K562 (cell line): ENCODE results near the gene ZNF691. TPM values are rescaled to one million over a fixed set of nuclear protein-coding genes. Genes with fewer than 3 reads are reported as not detected.

ENCODE experiments used
- ATAC-seq: fragments of 200-7000 bp; cut with Tn5 transposase; 3 replicates; pipeline ENCODE4 v1.9.1; 2020; ENCODE audit warnings: moderate library complexity
- BruUV-seq: library from RNA; stranded (reverse); fragments of 400-500 nt; replicated peaks from 2 replicates; lab custom pipeline; 2021; lab: Mats Ljungman, UMichigan
- CTCF ChIA-PET: fragments of 300-600 bp; formaldehyde crosslinking; extraction: SDS; loops from one replicate; lab custom pipeline; 2021; ENCODE audit warnings: low intra/inter-chr PET ratio; lab: Yijun Ruan, JAX
- POLR2A ChIA-PET: fragments of 300-600, 350-650 bp; sonication (Branson Sonifier 250); formaldehyde crosslinking; extraction: SDS; loops from one replicate; lab custom pipeline; 2021; ENCODE audit warnings: antibody characterized with exemption, inconsistent platforms; lab: Yijun Ruan, JAX
- DNase-seq, 4 experiments: peaks; one replicate each; pipeline versions ENCODE4 v3.0.0 to v3.0.0-alpha.2; 2011 to 2018; ENCODE audit warnings: low spot score in 3 of 4, mixed read lengths in 3 of 4; ENCODE audit errors: extremely low read depth in 1 of 4
- FAIRE-seq: peaks from 2 replicates; lab custom pipeline; 2011; peaks lifted over from hg19 to GRCh38; lab: Jason Lieb, UNC
- H2AFZ ChIP-seq: 2 replicates; pipeline ENCODE4 v1.6.0; 2011; ENCODE audit warnings: low read depth, low read length, control low read depth, inconsistent platforms
- H3K27ac ChIP-seq: fragments of 200-600 bp; 3 replicates; pipeline ENCODE4 v1.8.0; 2011; ENCODE audit warnings: low read depth, mild to moderate bottlenecking, control low read depth, inconsistent platforms, low read length, moderate library complexity, mixed read lengths; ENCODE audit errors: extremely low read depth
- H3K27me3 ChIP-seq, 2 experiments: fragments of 300-600 bp in 1 of 2; 2 replicates in 1 of 2; 3 replicates in 1 of 2; pipeline versions ENCODE4 v1.6.0 to v1.8.0; 2011; ENCODE audit warnings: inconsistent platforms in 2 of 2, low read length in 2 of 2, mild to moderate bottlenecking in 1 of 2, mixed read lengths in 1 of 2, moderate library complexity in 1 of 2; ENCODE audit not compliant: control insufficient read depth in 2 of 2, insufficient read depth in 2 of 2
- H3K36me3 ChIP-seq: fragments of 300-600 bp; 3 replicates; pipeline ENCODE4 v1.8.0; 2011; ENCODE audit warnings: mild to moderate bottlenecking, low read length, inconsistent platforms; ENCODE audit not compliant: control insufficient read depth, insufficient read depth
- H3K4me1 ChIP-seq, 2 experiments: fragments of 200-600 bp in 1 of 2; replicated peaks in 1 of 2; 2 replicates in 1 of 2; 3 replicates in 1 of 2; pipeline versions ENCODE4 v1.5.1 to v1.8.0; 2011; ENCODE audit warnings: inconsistent platforms in 2 of 2, low read length in 2 of 2, mild to moderate bottlenecking in 1 of 2, mixed read lengths in 1 of 2, moderate library complexity in 1 of 2; ENCODE audit not compliant: control insufficient read depth in 2 of 2, insufficient read depth in 2 of 2
- H3K4me2 ChIP-seq: 2 replicates; pipeline ENCODE4 v1.6.1; 2011; ENCODE audit warnings: low read length, control low read depth, inconsistent platforms, mixed read lengths; ENCODE audit not compliant: insufficient read depth
- H3K4me3 ChIP-seq: fragments of 200-600 bp; sonication (generic), shearing (Covaris generic); 2 replicates; pipeline ENCODE4 v1.5.1; 2016; ENCODE audit warnings: control low read depth, inconsistent platforms
- H3K79me2 ChIP-seq: fragments of 200-600 bp; 3 replicates; pipeline ENCODE4 v1.8.0; 2011; ENCODE audit warnings: low read length, inconsistent platforms; ENCODE audit not compliant: control insufficient read depth, insufficient read depth
- H3K9ac ChIP-seq, 2 experiments: 2 replicates each; pipeline versions ENCODE4 v1.6.0 to v1.6.1; 2011; ENCODE audit warnings: low read depth in 2 of 2, low read length in 2 of 2, control low read depth in 1 of 2, inconsistent platforms in 1 of 2, mild to moderate bottlenecking in 1 of 2, mixed read lengths in 1 of 2; ENCODE audit not compliant: insufficient read depth in 1 of 2
- H3K9me1 ChIP-seq: one replicate; pipeline ENCODE4 v1.6.0; 2011; ENCODE audit warnings: inconsistent platforms, mild to moderate bottlenecking, low read length, moderate library complexity; ENCODE audit not compliant: control insufficient read depth, insufficient read depth
- H3K9me3 ChIP-seq: replicated peaks from 2 replicates; pipeline ENCODE4 v1.5.1; 2011; ENCODE audit warnings: low read depth, low read length, inconsistent platforms; ENCODE audit not compliant: control insufficient read depth, insufficient read depth
- H4K20me1 ChIP-seq: replicated peaks from 2 replicates; pipeline ENCODE4 v1.6.1; 2011; ENCODE audit warnings: low read length, inconsistent platforms, mixed read lengths; ENCODE audit not compliant: control insufficient read depth, insufficient read depth
- BCL6 ChIP-seq: fragments of 250-450 bp; sonication (Bioruptor Pico); IDR thresholded peaks from 2 replicates; pipeline ENCODE4 v1.4.0; 2020
- CTBP1 ChIP-seq: fragments of 450-650 bp; IDR thresholded peaks from 2 replicates; pipeline ENCODE4 v1.6.1; 2016; ENCODE audit warnings: borderline replicate concordance
- KLF1 ChIP-seq: fragments of 450-650 bp; IDR thresholded peaks from 2 replicates; pipeline ENCODE4 v1.6.1; 2016; ENCODE audit warnings: missing genetic modification characterization, missing compliant biosample characterization
- MAFF ChIP-seq: IDR thresholded peaks from 2 replicates; pipeline ENCODE4 v1.6.1; 2012; ENCODE audit warnings: low read length, improper control_type of control experiment
- MXI1 ChIP-seq: IDR thresholded peaks from 2 replicates; pipeline ENCODE4 v1.6.1; 2011; ENCODE audit warnings: low read depth, mild to moderate bottlenecking, improper control_type of control experiment, low read length
- SP1 ChIP-seq: sonication (generic); formaldehyde crosslinking; IDR thresholded peaks from 2 replicates; pipeline ENCODE4 v1.8.1; 2022; ENCODE audit warnings: mild to moderate bottlenecking, missing genetic modification reagents
- THRAP3 ChIP-seq: fragments of 450-650 bp; IDR thresholded peaks from 2 replicates; pipeline ENCODE4 v1.6.1; 2016; ENCODE audit warnings: mild to moderate bottlenecking, inconsistent platforms, borderline replicate concordance
- WGBS: fragments of 100-300 bp; shearing (Covaris generic); methylation state at CpG from one replicate; pipeline ENCODE4 v1.1.6; 2016; ENCODE audit warnings: low coverage, mixed read lengths; ENCODE audit not compliant: insufficient coverage; ENCODE audit errors: missing lambda C conversion rate; 5-methylcytosine and 5-hydroxymethylcytosine counted together
- in situ Hi-C: fragments of 300-500 bp; cut with MboI; formaldehyde crosslinking; loops from 4 replicates; pipeline ENCODE4 v1.15.0; 2018; ENCODE audit warnings: inconsistent platforms, mixed read lengths
- intact Hi-C: fragments of 100-400 bp; cut with micrococcal nuclease; formaldehyde crosslinking; loops from 2 replicates; pipeline ENCODE4 v1.14.2; 2022
- polyA plus RNA-seq, 8 experiments: library from polyadenylated mRNA; depleted of rRNA in 4 of 8; stranded (reverse) in 5 of 8; unstranded in 3 of 8; fragments of >200 nt; fragmentation: Nextera tagmentation in 2 of 8; fragmentation: Illumina TruSeq in 1 of 8; extraction: Ambion mirVana in 2 of 8; extraction: Trizol in 1 of 8; gene quantifications; 2 replicates each; pipeline versions ENCODE4 v1.2.1 to v1.2.3, GENCODE V29; 2011 to 2014; ENCODE audit warnings: inconsistent platforms in 1 of 8, missing spikeins in 1 of 8
- total RNA-seq, 7 experiments: library from RNA; depleted of rRNA in 6 of 7; stranded (reverse); fragments of >200 nt in 6 of 7; fragmentation: Illumina TruSeq in 2 of 7; extraction: Trizol in 2 of 7; gene quantifications; 2 replicates each; pipeline versions ENCODE4 v1.2.1 to v1.2.3, GENCODE V29; 2011 to 2021; ENCODE audit warnings: low replicate concordance in 1 of 7
- TF ChIP-seq, protein P1 (sequence below): fragments of 250-450 bp; sonication (Bioruptor Pico); IDR thresholded peaks from 2 replicates; pipeline ENCODE4 v1.5.0; 2020; ENCODE audit warnings: mild to moderate bottlenecking
- TF ChIP-seq, protein P2 (sequence below): fragments of 250-450 bp; sonication (Bioruptor Pico); IDR thresholded peaks from 2 replicates; pipeline ENCODE4 v1.8.0; 2021; ENCODE audit warnings: moderate library complexity, mild to moderate bottlenecking, inconsistent platforms
- TF ChIP-seq, protein P3 (sequence below): fragments of 450-650 bp; formaldehyde crosslinking; IDR thresholded peaks from 2 replicates; pipeline ENCODE4 v1.4.0; 2020; ENCODE audit warnings: mild to moderate bottlenecking, moderate library complexity
- TF ChIP-seq, protein P4 (sequence below): fragments of 450-650 bp; IDR thresholded peaks from one replicate; pipeline ENCODE4 v1.6.1; 2018; ENCODE audit warnings: mild to moderate bottlenecking, moderate library complexity; ENCODE audit not compliant: partially characterized antibody
- TF ChIP-seq, protein P5 (sequence below): fragments of 250-450 bp; sonication (Bioruptor Pico); IDR thresholded peaks from 2 replicates; pipeline ENCODE4 v1.8.0; 2021; ENCODE audit warnings: mild to moderate bottlenecking, moderate library complexity
- TF ChIP-seq, protein P6 (sequence below): sonication (generic); formaldehyde crosslinking; IDR thresholded peaks from 2 replicates; pipeline ENCODE4 v1.8.0; 2022; ENCODE audit warnings: missing genetic modification reagents, mild to moderate bottlenecking, borderline replicate concordance

The ZNF691 gene
- total and polyA plus RNA-seq, 9 of the 15 experiments (the other 6 are each of a cell fraction or from before 2014, with no cell fraction given), result 10.7 to 30.4 (median 14.8) TPM

DNA sequence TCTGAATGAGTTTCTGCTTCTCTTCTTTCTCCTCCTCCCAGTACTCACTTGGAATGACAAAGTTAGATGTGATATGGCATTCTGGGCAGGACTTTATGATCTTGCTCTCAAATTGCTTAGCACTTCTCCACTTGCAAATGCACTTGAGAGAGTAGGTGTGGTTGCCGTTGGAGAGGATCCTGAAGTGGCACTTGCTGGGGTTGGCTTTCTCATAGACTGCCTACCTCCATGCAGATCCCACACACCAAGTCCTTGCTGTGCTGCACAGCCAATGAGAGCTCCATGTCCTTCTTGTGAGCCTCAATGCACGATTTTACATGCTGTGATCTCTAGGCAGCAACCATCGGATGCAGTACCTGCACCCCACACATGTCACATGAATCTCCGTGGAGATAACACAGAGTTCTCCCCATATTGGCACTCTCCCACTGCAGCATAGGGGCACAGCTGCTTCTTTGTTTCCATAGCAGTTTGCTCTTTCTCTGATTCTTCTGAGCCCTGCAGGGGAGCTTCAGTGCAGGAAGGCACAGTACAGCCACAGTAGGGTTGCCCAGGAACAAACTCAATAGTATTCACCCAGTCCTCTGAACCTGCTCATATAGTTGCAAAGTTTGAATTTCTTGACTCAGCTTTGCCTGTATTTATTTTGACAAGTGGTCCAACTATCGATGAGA lies 45.2 kb downstream of the ZNF691 start:
- Histone ChIP-seq H3K36me3 (no peaks in the 10 kb centered on the region), H3K9ac (no peak overlapping the region), H3K79me2 (no peaks in the 10 kb centered on the region), H3K4me1 (peaks cover 0 to 19% of the 10 kb centered on the region in 2 experiments; a peak in 3 of 5 replicates), H3K9me1 (no peaks in the 10 kb centered on the region), H3K4me3 (no peak overlapping the region), H3K27ac (no peak overlapping the region), H3K4me2 (no peak overlapping the region), H3K9me3 (no peaks in the 10 kb centered on the region), H2AFZ (no peak overlapping the region; the same call in 1 of the 2 replicates), H4K20me1 (no peaks in the 10 kb centered on the region), H3K27me3 (peaks cover 0 to 6% of the 10 kb centered on the region in 2 experiments; a peak in 1 of 5 replicates)
- DNase-seq (no peak), ATAC-seq (peak; percentile 18; the same call in 2 of the 3 replicates), FAIRE-seq (no peak)
- in situ Hi-C loops, result no loop called here
- no TSS peak for BruUV-seq
- TF ChIP-seq, protein P1, sequence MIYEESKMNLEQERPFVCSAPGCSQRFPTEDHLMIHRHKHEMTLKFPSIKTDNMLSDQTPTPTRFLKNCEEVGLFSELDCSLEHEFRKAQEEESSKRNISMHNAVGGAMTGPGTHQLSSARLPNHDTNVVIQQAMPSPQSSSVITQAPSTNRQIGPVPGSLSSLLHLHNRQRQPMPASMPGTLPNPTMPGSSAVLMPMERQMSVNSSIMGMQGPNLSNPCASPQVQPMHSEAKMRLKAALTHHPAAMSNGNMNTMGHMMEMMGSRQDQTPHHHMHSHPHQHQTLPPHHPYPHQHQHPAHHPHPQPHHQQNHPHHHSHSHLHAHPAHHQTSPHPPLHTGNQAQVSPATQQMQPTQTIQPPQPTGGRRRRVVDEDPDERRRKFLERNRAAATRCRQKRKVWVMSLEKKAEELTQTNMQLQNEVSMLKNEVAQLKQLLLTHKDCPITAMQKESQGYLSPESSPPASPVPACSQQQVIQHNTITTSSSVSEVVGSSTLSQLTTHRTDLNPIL (CRISPR knock-in tag), result no peak
- TF ChIP-seq, protein P2, sequence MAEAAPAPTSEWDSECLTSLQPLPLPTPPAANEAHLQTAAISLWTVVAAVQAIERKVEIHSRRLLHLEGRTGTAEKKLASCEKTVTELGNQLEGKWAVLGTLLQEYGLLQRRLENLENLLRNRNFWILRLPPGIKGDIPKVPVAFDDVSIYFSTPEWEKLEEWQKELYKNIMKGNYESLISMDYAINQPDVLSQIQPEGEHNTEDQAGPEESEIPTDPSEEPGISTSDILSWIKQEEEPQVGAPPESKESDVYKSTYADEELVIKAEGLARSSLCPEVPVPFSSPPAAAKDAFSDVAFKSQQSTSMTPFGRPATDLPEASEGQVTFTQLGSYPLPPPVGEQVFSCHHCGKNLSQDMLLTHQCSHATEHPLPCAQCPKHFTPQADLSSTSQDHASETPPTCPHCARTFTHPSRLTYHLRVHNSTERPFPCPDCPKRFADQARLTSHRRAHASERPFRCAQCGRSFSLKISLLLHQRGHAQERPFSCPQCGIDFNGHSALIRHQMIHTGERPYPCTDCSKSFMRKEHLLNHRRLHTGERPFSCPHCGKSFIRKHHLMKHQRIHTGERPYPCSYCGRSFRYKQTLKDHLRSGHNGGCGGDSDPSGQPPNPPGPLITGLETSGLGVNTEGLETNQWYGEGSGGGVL (CRISPR knock-in tag), result no peak
- TF ChIP-seq, protein P3, sequence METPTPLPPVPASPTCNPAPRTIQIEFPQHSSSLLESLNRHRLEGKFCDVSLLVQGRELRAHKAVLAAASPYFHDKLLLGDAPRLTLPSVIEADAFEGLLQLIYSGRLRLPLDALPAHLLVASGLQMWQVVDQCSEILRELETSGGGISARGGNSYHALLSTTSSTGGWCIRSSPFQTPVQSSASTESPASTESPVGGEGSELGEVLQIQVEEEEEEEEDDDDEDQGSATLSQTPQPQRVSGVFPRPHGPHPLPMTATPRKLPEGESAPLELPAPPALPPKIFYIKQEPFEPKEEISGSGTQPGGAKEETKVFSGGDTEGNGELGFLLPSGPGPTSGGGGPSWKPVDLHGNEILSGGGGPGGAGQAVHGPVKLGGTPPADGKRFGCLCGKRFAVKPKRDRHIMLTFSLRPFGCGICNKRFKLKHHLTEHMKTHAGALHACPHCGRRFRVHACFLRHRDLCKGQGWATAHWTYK (CRISPR knock-in tag), result no peak
- TF ChIP-seq CTBP1 (no peak), SP1 (CRISPR knock-in tag) (no peak), MAFF (no peak), KLF1 (tag) (no peak), MXI1 (no peak), THRAP3 (no peak), BCL6 (CRISPR knock-in tag) (no peak)
- TF ChIP-seq, protein P4, sequence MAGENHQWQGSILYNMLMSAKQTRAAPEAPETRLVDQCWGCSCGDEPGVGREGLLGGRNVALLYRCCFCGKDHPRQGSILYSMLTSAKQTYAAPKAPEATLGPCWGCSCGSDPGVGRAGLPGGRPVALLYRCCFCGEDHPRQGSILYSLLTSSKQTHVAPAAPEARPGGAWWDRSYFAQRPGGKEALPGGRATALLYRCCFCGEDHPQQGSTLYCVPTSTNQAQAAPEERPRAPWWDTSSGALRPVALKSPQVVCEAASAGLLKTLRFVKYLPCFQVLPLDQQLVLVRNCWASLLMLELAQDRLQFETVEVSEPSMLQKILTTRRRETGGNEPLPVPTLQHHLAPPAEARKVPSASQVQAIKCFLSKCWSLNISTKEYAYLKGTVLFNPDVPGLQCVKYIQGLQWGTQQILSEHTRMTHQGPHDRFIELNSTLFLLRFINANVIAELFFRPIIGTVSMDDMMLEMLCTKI, result no peak
- TF ChIP-seq, protein P5, sequence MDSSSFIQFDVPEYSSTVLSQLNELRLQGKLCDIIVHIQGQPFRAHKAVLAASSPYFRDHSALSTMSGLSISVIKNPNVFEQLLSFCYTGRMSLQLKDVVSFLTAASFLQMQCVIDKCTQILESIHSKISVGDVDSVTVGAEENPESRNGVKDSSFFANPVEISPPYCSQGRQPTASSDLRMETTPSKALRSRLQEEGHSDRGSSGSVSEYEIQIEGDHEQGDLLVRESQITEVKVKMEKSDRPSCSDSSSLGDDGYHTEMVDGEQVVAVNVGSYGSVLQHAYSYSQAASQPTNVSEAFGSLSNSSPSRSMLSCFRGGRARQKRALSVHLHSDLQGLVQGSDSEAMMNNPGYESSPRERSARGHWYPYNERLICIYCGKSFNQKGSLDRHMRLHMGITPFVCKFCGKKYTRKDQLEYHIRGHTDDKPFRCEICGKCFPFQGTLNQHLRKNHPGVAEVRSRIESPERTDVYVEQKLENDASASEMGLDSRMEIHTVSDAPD, result no peak
- TF ChIP-seq, protein P6, sequence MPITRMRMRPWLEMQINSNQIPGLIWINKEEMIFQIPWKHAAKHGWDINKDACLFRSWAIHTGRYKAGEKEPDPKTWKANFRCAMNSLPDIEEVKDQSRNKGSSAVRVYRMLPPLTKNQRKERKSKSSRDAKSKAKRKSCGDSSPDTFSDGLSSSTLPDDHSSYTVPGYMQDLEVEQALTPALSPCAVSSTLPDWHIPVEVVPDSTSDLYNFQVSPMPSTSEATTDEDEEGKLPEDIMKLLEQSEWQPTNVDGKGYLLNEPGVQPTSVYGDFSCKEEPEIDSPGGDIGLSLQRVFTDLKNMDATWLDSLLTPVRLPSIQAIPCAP (CRISPR knock-in tag), result no peak
- ChIA-PET CTCF (interaction anchor here (0.6 kb wide), 1 partner anchor 15 kb away, joined by 4 read pairs; no protein-coding TSS in a partner anchor), POLR2A (interaction anchor here (1.0 to 1.1 kb wide), 2 partner anchors 9 to 67 kb away, joined by 3 to 4 read pairs; no protein-coding TSS in a partner anchor)
- 4% methylated on average over 5 of the region's 5 CpGs for WGBS
- intact Hi-C loops, result no loop called here
